Psoas muscle (tissue), 8 donors: ENCODE measurements around the gene PRR5L. TPM values are rescaled to one million over a fixed set of nuclear protein-coding genes. Genes with fewer than 3 reads are reported as not detected.

ENCODE experiments used
- ATAC-seq, 4 donors: fragments of 200-7000 bp; cut with Tn5 transposase; one replicate each; pipeline ENCODE4 v1.9.1; 2020; ENCODE audit warnings: moderate library complexity in 3 of 4, mild to moderate bottlenecking in 2 of 4
- DNase-seq, 2 donors: peaks; one replicate each; pipeline ENCODE4 v3.0.0-alpha.2; 2020
- H3K27ac ChIP-seq: fragments of 200-600 bp; one replicate; pipeline ENCODE4 v1.8.0; 2022
- H3K27me3 ChIP-seq, 3 donors: fragments of 200-600 bp in 1 of 3; one replicate each; pipeline versions ENCODE4 v1.6.1 to v1.8.0; 2013 to 2022; ENCODE audit warnings: low read length in 2 of 3, mild to moderate bottlenecking in 2 of 3, moderate library complexity in 1 of 3; ENCODE audit not compliant: insufficient read depth in 3 of 3
- H3K36me3 ChIP-seq, 2 donors: fragments of 200-600 bp in 1 of 2; one replicate each; pipeline versions ENCODE4 v1.6.1 to v1.8.0; 2013 to 2022; ENCODE audit warnings: low read depth in 1 of 2, mild to moderate bottlenecking in 1 of 2, moderate library complexity in 1 of 2; ENCODE audit not compliant: insufficient read depth in 1 of 2
- H3K4me1 ChIP-seq: fragments of 200-600 bp; one replicate; pipeline ENCODE4 v1.8.0; 2022
- H3K4me3 ChIP-seq: fragments of 200-600 bp; one replicate; pipeline ENCODE4 v1.8.0; 2022; ENCODE audit warnings: mild to moderate bottlenecking
- H3K9me3 ChIP-seq: fragments of 200-600 bp; one replicate; pipeline ENCODE4 v1.8.0; 2022
- CTCF ChIP-seq: fragments of 200-600 bp; IDR thresholded peaks from one replicate; pipeline ENCODE4 v1.8.0; 2022; ENCODE audit warnings: antibody characterized with exemption
- WGBS, 3 donors: extraction: QIAGEN DNeasy Blood & Tissue Kit; methylation state at CpG; one replicate each; pipeline versions ENCODE4 v1.1.6 to v1.1.7; 2013; 5-methylcytosine and 5-hydroxymethylcytosine counted together
- intact Hi-C, 2 donors: fragments of 100-400 bp; cut with DNase I; formaldehyde crosslinking; loops; one replicate each; pipeline versions ENCODE4 v1.11.0 to v1.14.2; 2022
- polyA plus RNA-seq, 3 donors: library from polyadenylated mRNA; stranded (reverse); fragments of 200-250 nt; gene quantifications; one replicate each; pipeline ENCODE4 v1.2.3, GENCODE V29; 2013
- total RNA-seq, 4 donors: library from RNA; stranded (reverse); fragmentation: NEBNext Ultra II Directional in 2 of 4; extraction: Animal tissue kit (Norgen Biotek cat#: 25700) in 2 of 4; gene quantifications; one replicate each; pipeline versions ENCODE4 v1.2.1 to v1.2.4, GENCODE V29; 2021 to 2023
- donor health status: healthy with polysubstance abuse.
- donor health status: DM: no; HTN: no; CAD: no; lungs with moderate emphysema.
- donor health status: Bipolar disorder and iron deficiency.
- donor health status: healthy.
- donor health status: DM: yes; HTN: yes; CAD: no.
- donor health status: DM: no; HTN: no; CAD: no.
- donor health status: DM: no; HTN: no; CAD: no.
- donor health status: DM: yes; HTN: yes; CAD: no.

PRR5L gene
- total and polyA plus RNA-seq, 7 donors = 0.39 to 2.5 (median 0.86) TPM

GRCh38 chr11:36381015-36381360 lies 84.9 kb downstream of the PRR5L start:
- ATAC-seq (no peak), DNase-seq (no peak)
- WGBS, 3 donors = 62 to 80% (median 65%) methylated on average over 4 of the region's 4 CpGs
- H3K4me3 ChIP-seq = no peak overlapping the region
- H3K9me3 ChIP-seq = no peaks in the 10 kb centered on the region
- H3K36me3 ChIP-seq = no peaks in the 10 kb centered on the region
- no peak overlapping the region for H3K27ac ChIP-seq
- H3K4me1 ChIP-seq = peaks cover 5% of the 10 kb centered on the region
- intact Hi-C loops = loop anchor here in 1 of 2 donors (10.0 kb wide), 1 partner anchor 54 kb away; no protein-coding TSS in a partner anchor
- peaks cover 0 to 21% (median 5%) of the 10 kb centered on the region in 3 donors for H3K27me3 ChIP-seq
- no peak for TF ChIP-seq CTCF

GRCh38 chr11:36383195-36383594 lies 87.1 kb downstream of the PRR5L start:
- no peak for DNase-seq
- Histone ChIP-seq H3K4me1 (no peaks in the 10 kb centered on the region), H3K27me3 (peaks cover 0 to 11% (median 0%) of the 10 kb centered on the region in 3 donors), H3K9me3 (no peaks in the 10 kb centered on the region), H3K27ac (no peak overlapping the region), H3K4me3 (no peak overlapping the region), H3K36me3 (no peaks in the 10 kb centered on the region)
- ATAC-seq = no peak
- 29 to 36% (median 30%) methylated on average over 1 of the region's 1 CpG for WGBS, 3 donors
- no peak for TF ChIP-seq CTCF
- intact Hi-C loops = loop anchor here in 1 of 2 donors (10.0 kb wide), 1 partner anchor 52 kb away; no protein-coding TSS in a partner anchor

- 72 to 82% (median 76%) methylated on average over 9 of the region's 9 CpGs for WGBS, 3 donors
- ATAC-seq (no peak), DNase-seq (no peak)
- Histone ChIP-seq H3K4me1 (no peaks in the 10 kb centered on the region), H3K27me3 (no peaks in the 10 kb centered on the region), H3K36me3 (no peaks in the 10 kb centered on the region), H3K4me3 (no peak overlapping the region), H3K27ac (no peak overlapping the region), H3K9me3 (no peaks in the 10 kb centered on the region)
- intact Hi-C loops = loop anchor here in 1 of 2 donors (10.0 kb wide), 1 partner anchor 49 kb away; no protein-coding TSS in a partner anchor
- no peak for TF ChIP-seq CTCF
Measured at GRCh38 chr11:36385121-36385970, 89.3 kb downstream of the PRR5L start.

GRCh38 chr11:36386411-36386810 lies 90.3 kb downstream of the PRR5L start:
- Histone ChIP-seq H3K9me3 (no peaks in the 10 kb centered on the region), H3K27me3 (no peaks in the 10 kb centered on the region), H3K27ac (no peak overlapping the region), H3K4me3 (no peak overlapping the region), H3K4me1 (no peaks in the 10 kb centered on the region), H3K36me3 (no peaks in the 10 kb centered on the region)
- intact Hi-C loops = loop anchor here in 1 of 2 donors (10.0 kb wide), 1 partner anchor 48 kb away; no protein-coding TSS in a partner anchor
- ATAC-seq = no peak
- no peak for DNase-seq
- TF ChIP-seq CTCF = no peak
- WGBS, 3 donors = 87 to 98% (median 93%) methylated on average over 3 of the region's 3 CpGs
